HG02642 (cell line): ENCODE data around the gene PCDHB16.
"Not testable (repeated sequence)": the region's sequence is repeated elsewhere in the genome, so short reads cannot be mapped to it uniquely, and the experiment has no call there.

Experiments
- ATAC-seq: cut with Tn5 transposase; IDR thresholded peaks from one replicate; pipeline ENCODE4 v1.9.1; 2021; ENCODE audit warnings: mild to moderate bottlenecking; ENCODE audit not compliant: unreplicated experiment, poor library complexity

Gene PCDHB16

DNA sequence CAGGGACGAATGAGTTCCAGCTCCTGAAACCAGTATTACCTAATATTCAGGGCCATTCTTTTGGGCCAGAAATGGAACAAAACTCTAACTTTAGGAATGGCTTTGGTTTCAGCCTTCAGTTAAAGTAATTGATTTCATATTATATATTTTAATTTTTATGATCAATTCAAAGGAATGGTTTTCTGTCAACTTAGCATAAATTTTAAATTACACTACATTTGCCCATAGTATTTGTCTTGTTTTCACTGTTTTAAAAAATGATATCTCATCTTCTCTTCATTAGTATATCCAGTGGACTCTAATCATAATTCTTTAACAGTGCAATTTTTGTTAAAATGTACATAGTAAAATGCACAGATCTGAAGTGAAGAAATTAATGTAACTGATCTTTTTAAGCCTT lies 1.9 kb upstream of the PCDHB16 start:
- no peak for ATAC-seq

DNA sequence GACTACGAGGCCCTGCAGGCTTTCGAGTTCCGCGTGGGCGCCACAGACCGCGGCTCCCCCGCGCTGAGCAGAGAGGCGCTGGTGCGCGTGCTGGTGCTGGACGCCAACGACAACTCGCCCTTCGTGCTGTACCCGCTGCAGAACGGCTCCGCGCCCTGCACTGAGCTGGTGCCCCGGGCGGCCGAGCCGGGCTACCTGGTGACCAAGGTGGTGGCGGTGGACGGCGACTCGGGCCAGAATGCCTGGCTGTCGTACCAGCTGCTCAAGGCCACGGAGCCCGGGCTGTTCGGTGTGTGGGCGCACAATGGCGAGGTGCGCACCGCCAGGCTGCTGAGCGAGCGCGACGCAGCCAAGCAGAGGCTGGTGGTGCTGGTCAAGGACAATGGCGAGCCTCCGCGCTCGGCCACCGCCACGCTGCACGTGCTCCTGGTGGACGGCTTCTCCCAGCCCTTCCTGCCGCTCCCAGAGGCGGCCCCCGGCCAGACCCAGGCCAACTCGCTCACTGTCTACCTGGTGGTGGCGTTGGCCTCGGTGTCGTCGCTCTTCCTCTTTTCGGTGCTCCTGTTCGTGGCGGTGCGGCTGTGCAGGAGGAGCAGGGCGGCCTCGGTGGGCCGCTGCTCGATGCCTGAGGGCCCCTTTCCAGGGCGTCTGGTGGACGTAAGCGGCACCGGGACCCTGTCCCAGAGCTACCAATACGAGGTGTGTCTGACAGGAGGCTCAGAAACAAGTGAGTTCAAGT lies 2.1 kb downstream of the PCDHB16 start:
- ATAC-seq: not testable (repeated sequence)

DNA sequence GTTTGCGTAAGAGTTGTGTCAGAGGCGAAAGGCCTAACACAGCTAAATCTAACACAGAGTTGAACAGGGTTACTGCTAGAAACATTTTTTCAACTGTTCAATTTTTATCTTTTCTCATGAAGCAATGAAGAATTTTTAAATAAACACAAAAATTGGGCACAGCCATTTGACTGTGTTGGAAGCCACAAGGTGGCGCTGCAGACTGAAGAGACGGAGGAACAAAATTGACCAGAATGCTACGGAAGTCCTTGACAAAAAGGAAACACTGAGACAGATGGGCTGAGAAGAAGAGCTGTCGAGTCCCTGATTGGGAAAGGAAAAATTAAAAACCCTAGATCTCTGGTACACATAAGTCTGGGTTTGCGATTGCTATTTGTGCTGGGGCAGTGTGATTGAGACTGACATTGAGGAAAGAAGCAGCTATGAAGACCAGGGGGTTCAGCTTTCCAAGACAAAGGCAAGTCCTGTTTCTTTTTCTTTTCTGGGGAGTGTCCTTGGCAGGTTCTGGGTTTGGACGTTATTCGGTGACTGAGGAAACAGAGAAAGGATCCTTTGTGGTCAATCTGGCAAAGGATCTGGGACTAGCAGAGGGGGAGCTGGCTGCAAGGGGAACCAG lies 4.8 kb downstream of the PCDHB16 start, which contains the start of gene PCDHB9:
PCDHB9 (plus strand) TSS at position 265 of the 616 bp plus-strand sequence; CDS start at position 423, 158 bp downstream.
- no peak for ATAC-seq

DNA sequence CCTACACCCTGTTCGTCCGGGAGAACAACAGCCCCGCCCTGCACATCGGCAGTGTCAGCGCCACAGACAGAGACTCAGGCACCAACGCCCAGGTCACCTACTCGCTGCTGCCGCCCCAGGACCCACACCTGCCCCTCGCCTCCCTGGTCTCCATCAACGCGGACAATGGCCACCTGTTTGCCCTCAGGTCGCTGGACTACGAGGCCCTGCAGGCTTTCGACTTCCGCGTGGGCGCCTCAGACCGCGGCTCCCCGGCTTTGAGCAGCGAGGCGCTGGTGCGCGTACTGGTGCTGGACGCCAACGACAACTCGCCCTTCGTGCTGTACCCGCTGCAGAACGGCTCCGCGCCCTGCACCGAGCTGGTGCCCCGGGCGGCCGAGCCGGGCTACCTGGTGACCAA lies 6.5 kb downstream of the PCDHB16 start:
- ATAC-seq: not testable (repeated sequence)

DNA sequence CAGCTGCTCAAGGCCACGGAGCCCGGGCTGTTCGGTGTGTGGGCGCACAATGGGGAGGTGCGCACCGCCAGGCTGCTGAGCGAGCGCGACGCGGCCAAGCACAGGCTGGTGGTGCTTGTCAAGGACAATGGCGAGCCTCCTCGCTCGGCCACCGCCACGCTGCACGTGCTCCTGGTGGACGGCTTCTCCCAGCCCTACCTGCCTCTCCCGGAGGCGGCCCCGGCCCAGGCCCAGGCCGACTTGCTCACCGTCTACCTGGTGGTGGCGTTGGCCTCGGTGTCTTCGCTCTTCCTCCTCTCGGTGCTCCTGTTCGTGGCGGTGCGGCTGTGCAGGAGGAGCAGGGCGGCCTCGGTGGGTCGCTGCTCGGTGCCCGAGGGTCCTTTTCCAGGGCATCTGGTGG lies 6.9 kb downstream of the PCDHB16 start:
- ATAC-seq: not testable (repeated sequence)

DNA sequence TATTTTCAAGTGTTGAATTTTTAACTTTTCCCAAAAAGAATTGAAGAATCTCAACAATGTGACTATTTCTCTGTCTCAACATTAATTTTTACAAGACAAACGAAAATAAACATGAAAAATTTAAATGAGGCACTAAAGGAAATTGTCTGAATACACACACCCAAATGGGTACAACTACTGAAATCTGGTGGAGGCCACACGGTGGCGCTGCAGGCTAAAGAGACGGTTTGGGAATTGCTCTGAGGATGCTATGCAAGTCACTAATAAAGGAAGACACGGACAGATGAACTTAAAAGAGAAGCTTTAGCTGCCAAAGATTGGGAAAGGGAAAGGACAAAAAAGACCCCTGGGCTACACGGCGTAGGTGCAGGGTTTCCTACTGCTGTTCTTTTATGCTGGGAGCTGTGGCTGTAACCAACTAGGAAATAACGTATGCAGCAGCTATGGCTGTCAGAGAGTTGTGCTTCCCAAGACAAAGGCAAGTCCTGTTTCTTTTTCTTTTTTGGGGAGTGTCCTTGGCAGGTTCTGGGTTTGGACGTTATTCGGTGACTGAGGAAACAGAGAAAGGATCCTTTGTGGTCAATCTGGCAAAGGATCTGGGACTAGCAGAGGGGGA lies 10.0 kb downstream of the PCDHB16 start, which contains the start of gene PCDHB10:
PCDHB10 (plus strand) TSS at position 244 of the 616 bp plus-strand sequence; CDS start at position 444, 200 bp downstream.
- no peak for ATAC-seq

DNA sequence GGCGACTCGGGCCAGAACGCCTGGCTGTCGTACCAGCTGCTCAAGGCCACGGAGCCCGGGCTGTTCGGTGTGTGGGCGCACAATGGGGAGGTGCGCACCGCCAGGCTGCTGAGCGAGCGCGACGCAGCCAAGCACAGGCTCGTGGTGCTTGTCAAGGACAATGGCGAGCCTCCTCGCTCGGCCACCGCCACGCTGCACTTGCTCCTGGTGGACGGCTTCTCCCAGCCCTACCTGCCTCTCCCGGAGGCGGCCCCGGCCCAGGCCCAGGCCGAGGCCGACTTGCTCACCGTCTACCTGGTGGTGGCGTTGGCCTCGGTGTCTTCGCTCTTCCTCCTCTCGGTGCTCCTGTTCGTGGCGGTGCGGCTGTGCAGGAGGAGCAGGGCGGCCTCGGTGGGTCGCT lies 12.1 kb downstream of the PCDHB16 start:
- not testable (repeated sequence) for ATAC-seq

DNA sequence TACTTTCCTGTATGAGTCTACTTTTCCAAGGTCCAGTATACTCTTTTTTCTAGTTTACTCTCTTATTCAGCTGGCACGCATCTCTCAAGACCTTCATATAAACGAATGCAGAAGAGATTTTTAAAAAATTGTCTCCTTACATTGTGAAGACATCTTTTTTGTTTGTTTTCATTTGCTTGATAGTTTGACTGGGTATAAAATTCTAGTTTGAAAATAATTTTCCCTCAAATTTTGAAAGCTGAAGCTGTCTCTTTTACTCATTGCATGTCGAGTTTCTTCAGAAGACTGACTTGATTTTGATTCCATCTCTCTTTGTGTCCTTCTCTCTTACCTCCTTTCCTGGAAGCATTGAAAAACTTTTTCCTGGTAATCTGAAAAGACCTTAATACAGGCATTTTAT lies 14.2 kb downstream of the PCDHB16 start:
- no peak for ATAC-seq

DNA sequence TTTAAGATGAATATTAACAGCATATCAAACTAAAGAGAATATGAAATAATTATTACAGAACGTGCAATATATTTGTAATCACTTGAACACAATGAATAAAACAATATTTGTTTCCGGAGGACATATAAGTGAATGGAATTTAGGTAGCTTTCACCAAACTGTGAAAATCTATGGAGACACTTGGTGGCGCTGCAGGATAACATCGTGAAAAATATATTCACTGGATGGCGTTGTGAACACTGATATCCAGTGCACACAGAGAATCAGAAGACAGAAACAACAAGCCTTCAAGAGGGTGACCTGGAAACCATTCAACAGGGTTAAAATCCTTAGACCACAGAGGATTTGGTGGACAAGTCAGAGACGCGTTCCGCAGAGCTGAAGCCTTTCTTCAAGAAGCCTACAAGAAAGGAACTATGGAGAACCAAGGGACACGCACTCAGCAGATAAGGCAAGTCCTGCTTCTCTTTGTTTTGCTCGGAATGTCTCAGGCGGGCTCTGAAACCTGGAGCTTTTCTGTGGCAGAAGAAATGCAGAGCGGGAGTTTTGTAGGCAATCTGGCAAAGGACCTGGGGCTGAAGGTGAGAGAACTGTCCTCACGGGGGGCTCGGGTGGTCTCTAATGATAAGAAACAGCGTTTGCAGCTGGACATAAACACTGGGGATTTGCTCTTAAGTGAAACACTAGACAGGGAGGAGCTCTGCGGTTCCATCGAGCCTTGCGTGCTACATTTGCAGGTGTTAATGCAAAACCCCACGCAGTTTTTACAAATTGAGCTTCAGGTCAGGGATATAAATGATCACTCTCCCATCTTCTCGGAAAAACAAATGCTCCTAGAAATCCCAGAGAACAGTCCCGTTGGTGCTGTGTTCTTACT lies 17.4 kb downstream of the PCDHB16 start, which contains the start of gene PCDHB11:
PCDHB11 (plus strand) TSS at position 269 of the 877 bp plus-strand sequence; CDS start at position 417, 148 bp downstream.
- ATAC-seq: no peak

DNA sequence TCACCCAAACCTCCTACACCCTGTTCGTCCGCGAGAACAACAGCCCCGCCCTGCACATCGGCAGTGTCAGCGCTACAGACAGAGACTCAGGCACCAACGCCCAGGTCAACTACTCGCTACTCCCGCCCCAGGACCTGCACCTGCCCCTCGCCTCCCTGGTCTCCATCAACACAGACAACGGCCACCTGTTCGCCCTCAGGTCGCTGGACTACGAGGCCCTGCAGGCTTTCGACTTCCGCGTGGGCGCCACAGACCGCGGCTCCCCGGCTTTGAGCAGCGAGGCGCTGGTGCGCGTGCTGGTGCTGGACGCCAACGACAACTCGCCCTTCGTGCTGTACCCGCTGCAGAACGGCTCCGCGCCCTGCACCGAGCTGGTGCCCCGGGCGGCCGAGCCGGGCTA lies 18.9 kb downstream of the PCDHB16 start:
- ATAC-seq: not testable (repeated sequence)

DNA sequence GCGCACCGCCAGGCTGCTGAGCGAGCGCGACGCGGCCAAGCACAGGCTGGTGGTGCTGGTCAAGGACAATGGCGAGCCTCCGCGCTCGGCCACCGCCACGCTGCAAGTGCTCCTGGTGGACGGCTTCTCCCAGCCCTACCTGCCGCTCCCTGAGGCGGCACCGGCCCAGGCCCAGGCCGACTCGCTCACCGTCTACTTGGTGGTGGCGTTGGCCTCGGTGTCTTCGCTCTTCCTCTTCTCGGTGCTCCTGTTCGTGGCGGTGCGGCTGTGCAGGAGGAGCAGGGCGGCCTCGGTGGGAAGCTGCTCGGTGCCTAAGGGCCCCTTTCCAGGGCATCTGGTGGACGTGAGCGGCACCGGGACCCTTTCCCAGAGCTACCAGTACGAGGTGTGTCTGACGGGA lies 19.5 kb downstream of the PCDHB16 start:
- not testable (repeated sequence) for ATAC-seq

DNA sequence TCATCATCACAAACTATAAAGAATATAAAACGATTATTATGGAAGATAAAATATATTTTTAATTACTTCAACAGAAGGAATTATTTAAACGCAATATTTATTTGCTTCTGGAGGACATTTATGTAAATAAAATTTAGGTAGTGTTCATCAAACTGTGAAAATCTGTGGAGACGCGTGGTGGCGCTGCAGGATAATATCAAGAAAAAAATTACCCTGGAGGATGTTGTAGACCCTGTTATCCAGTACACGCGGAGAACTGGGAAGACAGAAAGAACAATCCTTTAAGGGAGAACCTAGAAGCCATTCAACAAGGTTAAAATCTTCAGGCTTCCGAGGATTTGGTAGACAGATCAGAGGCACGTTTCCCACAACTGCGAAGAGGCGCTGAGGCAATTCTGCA lies 26.3 kb downstream of the PCDHB16 start, which contains the start of gene PCDHB12:
PCDHB12 (plus strand) TSS at position 242 of the 400 bp plus-strand sequence. CDS start 189 bp downstream, outside the sequence.
- ATAC-seq: no peak

DNA sequence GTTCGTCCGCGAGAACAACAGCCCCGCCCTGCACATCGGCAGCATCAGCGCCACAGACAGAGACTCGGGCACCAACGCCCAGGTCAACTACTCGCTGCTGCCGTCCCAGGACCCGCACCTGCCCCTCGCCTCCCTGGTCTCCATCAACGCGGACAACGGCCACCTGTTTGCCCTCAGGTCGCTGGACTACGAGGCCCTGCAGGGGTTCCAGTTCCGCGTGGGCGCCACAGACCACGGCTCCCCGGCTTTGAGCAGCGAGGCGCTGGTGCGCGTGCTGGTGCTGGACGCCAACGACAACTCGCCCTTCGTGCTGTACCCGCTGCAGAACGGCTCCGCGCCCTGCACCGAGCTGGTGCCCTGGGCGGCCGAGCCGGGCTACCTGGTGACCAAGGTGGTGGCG lies 28.1 kb downstream of the PCDHB16 start:
- ATAC-seq: not testable (repeated sequence)

DNA sequence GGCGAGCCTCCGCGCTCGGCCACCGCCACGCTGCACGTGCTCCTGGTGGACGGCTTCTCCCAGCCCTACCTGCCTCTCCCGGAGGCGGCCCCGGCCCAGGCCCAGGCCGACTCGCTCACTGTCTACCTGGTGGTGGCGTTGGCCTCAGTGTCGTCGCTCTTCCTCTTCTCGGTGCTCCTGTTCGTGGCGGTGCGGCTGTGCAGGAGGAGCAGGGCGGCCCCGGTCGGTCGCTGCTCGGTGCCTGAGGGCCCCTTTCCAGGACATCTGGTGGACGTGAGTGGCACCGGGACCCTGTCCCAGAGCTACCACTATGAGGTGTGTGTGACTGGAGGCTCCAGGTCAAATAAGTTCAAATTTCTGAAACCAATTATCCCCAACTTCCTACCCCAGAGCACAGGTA lies 28.7 kb downstream of the PCDHB16 start:
- ATAC-seq: not testable (repeated sequence)

DNA sequence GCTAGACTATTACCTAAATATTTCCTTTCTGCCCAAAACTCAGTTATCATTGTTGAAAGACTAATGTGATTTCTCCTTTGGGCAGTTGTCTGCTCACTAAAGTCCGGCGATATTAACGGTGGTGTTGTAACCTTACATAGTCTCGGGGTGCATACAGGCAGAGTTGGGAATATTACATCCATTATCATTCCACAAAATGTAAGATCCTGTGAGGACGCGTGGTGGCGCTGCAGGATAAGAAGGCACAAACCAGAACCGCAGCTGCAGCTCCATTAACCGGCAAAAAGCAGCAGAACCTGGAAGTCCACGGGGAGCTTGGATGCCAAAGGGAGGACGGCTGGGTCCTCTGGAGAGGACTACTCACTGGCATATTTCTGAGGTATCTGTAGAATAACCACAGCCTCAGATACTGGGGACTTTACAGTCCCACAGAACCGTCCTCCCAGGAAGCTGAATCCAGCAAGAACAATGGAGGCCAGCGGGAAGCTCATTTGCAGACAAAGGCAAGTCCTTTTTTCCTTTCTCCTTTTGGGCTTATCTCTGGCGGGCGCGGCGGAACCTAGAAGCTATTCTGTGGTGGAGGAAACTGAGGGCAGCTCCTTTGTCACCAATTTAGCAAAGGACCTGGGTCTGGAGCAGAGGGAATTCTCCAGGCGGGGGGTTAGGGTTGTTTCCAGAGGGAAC lies 31.6 kb downstream of the PCDHB16 start, which contains the start of gene PCDHB13:
PCDHB13 (plus strand) TSS at position 264 of the 684 bp plus-strand sequence; CDS start at position 469, 205 bp downstream.
- ATAC-seq: not testable (repeated sequence)

DNA sequence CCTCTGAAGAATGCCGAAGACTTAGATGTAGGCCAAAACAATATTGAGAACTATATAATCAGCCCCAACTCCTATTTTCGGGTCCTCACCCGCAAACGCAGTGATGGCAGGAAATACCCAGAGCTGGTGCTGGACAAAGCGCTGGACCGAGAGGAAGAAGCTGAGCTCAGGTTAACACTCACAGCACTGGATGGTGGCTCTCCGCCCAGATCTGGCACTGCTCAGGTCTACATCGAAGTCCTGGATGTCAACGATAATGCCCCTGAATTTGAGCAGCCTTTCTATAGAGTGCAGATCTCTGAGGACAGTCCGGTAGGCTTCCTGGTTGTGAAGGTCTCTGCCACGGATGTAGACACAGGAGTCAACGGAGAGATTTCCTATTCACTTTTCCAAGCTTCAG lies 32.4 kb downstream of the PCDHB16 start:
- not testable (repeated sequence) for ATAC-seq

DNA sequence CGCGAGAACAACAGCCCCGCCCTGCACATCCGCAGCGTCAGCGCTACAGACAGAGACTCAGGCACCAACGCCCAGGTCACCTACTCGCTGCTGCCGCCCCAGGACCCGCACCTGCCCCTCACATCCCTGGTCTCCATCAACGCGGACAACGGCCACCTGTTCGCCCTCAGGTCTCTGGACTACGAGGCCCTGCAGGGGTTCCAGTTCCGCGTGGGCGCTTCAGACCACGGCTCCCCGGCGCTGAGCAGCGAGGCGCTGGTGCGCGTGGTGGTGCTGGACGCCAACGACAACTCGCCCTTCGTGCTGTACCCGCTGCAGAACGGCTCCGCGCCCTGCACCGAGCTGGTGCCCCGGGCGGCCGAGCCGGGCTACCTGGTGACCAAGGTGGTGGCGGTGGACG lies 33.3 kb downstream of the PCDHB16 start:
- not testable (repeated sequence) for ATAC-seq

DNA sequence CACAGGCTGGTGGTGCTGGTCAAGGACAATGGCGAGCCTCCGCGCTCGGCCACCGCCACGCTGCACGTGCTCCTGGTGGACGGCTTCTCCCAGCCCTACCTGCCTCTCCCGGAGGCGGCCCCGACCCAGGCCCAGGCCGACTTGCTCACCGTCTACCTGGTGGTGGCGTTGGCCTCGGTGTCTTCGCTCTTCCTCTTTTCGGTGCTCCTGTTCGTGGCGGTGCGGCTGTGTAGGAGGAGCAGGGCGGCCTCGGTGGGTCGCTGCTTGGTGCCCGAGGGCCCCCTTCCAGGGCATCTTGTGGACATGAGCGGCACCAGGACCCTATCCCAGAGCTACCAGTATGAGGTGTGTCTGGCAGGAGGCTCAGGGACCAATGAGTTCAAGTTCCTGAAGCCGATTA lies 33.8 kb downstream of the PCDHB16 start:
- not testable (repeated sequence) for ATAC-seq

DNA sequence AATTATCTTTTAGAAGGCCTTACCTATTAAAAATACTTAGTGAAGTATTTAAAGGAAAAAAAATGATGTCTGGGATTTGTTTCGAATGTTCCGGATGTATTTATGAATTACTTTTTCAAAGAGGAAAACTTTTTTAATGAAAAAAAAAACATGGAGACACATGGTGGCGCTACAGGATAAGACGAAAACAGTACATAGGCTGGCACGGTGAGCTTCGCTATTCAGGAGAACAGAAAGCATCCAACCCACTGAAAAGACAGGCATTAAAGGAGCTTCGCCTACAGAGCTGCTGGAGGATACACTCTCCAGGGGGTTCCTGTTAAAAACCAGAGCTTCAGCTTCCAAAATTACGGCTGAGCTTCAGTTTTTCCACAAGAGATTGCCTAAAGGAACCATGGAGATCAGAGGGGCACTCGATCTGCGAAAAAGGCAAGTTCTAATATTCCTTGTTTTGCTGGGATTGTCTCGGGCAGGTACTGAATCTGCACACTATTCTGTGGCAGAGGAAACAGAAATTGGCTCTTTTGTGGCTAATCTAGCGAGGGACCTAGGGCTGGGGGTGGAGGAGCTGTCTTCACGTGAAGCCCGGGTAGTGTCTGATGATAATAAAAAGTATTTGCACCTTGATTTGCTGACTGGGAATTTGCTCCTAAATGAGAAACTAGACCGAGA lies 41.1 kb downstream of the PCDHB16 start, which contains the start of gene PCDHB14:
PCDHB14 (plus strand) TSS at position 232 of the 672 bp plus-strand sequence; CDS start at position 395, 163 bp downstream.
- ATAC-seq: no peak
